Bronchial epithelial cell (primary cell): ENCODE data around the gene PRKCQ. TPM values are rescaled to one million over a fixed set of nuclear protein-coding genes. Genes with fewer than 3 reads are reported as not detected.
A peak's percentile ranks its signal among the peaks of the same experiment; 100 is the strongest.

Source experiments
- DNase-seq: peaks from one replicate; pipeline ENCODE4 v3.0.0-alpha.2; 2010; ENCODE audit warnings: low read depth
- FAIRE-seq: peaks from 2 replicates; lab custom pipeline; 2011; peaks lifted over from hg19 to GRCh38; lab: Jason Lieb, UNC
- H3K27me3 ChIP-seq: 2 replicates; pipeline ENCODE4 v1.5.1; 2011; ENCODE audit warnings: low read length; ENCODE audit not compliant: control insufficient read depth, insufficient read depth
- H3K36me3 ChIP-seq: 2 replicates; pipeline ENCODE4 v1.5.1; 2011; ENCODE audit warnings: low read length; ENCODE audit not compliant: control insufficient read depth, insufficient read depth
- H3K4me3 ChIP-seq: 2 replicates; pipeline ENCODE4 v1.5.1; 2011; ENCODE audit warnings: mild to moderate bottlenecking, low read depth, low read length, control low read depth
- CTCF ChIP-seq: IDR thresholded peaks from 2 replicates; pipeline ENCODE4 v1.5.1; 2011; ENCODE audit warnings: mild to moderate bottlenecking, moderate library complexity, low read length, control low read depth, inconsistent platforms; ENCODE audit not compliant: insufficient read depth, severe bottlenecking
- total RNA-seq: library from RNA; depleted of rRNA; stranded (reverse); fragments of >200 nt; gene quantifications from 2 replicates; pipeline ENCODE4 v1.2.1, GENCODE V29; 2014

Gene PRKCQ
- total RNA-seq, 1 donor from 2014 or later, result 2.1 TPM

- no peak for FAIRE-seq
- no peak for DNase-seq
- no peak for TF ChIP-seq CTCF
- Histone ChIP-seq H3K36me3 (no peaks in the 10 kb centered on the region), H3K4me3 (no peak overlapping the region), H3K27me3 (no peaks in the 10 kb centered on the region)
Measured at GRCh38 chr10:6565588-6565987, 14.5 kb downstream of the PRKCQ start.

GRCh38 chr10:6564367-6564766, 15.7 kb downstream of the PRKCQ start:
- no peak overlapping the region for H3K4me3 ChIP-seq
- no peak for FAIRE-seq
- no peak for TF ChIP-seq CTCF

GRCh38 chr10:6563731-6564130, 16.3 kb downstream of the PRKCQ start:
- no peaks in the 10 kb centered on the region for H3K36me3 ChIP-seq
- H3K27me3 ChIP-seq, result no peaks in the 10 kb centered on the region
- DNase-seq, result peak; percentile 24
- H3K4me3 ChIP-seq, result no peak overlapping the region
- TF ChIP-seq CTCF, result no peak
- FAIRE-seq, result no peak

More at GRCh38 chr10:6564367-6564766, 15.7 kb downstream of the PRKCQ start:
- no peaks in the 10 kb centered on the region for H3K27me3 ChIP-seq
- DNase-seq, result no peak
- H3K36me3 ChIP-seq, result no peaks in the 10 kb centered on the region

GRCh38 chr10:6563075-6563474, 17.0 kb downstream of the PRKCQ start:
- no peaks in the 10 kb centered on the region for H3K36me3 ChIP-seq
- no peak for TF ChIP-seq CTCF
- DNase-seq (no peak), FAIRE-seq (no peak)
- H3K27me3 ChIP-seq, result no peaks in the 10 kb centered on the region
- no peak overlapping the region for H3K4me3 ChIP-seq

- Histone ChIP-seq H3K4me3 (no peak overlapping the region), H3K27me3 (no peaks in the 10 kb centered on the region), H3K36me3 (no peaks in the 10 kb centered on the region)
- DNase-seq, result no peak
- TF ChIP-seq CTCF, result no peak
- FAIRE-seq, result no peak
Measured at GRCh38 chr10:6562221-6562620, 17.9 kb downstream of the PRKCQ start.

GRCh38 chr10:6561552-6561951, 18.5 kb downstream of the PRKCQ start:
- no peak for TF ChIP-seq CTCF
- Histone ChIP-seq H3K36me3 (no peaks in the 10 kb centered on the region), H3K27me3 (no peaks in the 10 kb centered on the region), H3K4me3 (no peak overlapping the region)
- DNase-seq (no peak), FAIRE-seq (no peak)
